ENCODE data around the gene YAF2. TPM values are rescaled to one million over a fixed set of nuclear protein-coding genes. Genes with fewer than 3 reads are reported as not detected.

YAF2 gene
- total and polyA plus RNA-seq, 2 of the 13 experiments (the other 11 are each of a cell fraction or from before 2014, with no cell fraction given) = 8.4 to 11.7 TPM

DNA sequence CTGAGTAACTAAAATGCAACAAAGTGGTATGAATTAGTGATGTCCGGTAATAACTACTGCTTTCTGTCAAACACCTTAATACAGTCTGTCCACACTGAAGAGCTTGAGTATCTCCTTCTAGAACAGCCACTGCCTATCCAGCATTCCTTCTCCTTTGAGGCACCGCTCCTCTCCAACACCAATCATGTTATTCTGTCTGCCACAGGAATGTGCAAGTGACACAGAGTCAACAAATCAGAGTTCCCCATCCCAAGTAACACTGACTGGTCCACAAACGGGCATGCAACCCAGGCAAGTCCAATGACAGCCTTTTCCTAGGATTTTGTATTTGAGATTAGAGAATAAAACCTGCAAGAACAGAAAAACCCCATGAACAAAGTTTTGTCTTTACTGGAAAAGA is 97.1 kb downstream of the YAF2 start (continued):
- TF ChIP-seq, protein P1, sequence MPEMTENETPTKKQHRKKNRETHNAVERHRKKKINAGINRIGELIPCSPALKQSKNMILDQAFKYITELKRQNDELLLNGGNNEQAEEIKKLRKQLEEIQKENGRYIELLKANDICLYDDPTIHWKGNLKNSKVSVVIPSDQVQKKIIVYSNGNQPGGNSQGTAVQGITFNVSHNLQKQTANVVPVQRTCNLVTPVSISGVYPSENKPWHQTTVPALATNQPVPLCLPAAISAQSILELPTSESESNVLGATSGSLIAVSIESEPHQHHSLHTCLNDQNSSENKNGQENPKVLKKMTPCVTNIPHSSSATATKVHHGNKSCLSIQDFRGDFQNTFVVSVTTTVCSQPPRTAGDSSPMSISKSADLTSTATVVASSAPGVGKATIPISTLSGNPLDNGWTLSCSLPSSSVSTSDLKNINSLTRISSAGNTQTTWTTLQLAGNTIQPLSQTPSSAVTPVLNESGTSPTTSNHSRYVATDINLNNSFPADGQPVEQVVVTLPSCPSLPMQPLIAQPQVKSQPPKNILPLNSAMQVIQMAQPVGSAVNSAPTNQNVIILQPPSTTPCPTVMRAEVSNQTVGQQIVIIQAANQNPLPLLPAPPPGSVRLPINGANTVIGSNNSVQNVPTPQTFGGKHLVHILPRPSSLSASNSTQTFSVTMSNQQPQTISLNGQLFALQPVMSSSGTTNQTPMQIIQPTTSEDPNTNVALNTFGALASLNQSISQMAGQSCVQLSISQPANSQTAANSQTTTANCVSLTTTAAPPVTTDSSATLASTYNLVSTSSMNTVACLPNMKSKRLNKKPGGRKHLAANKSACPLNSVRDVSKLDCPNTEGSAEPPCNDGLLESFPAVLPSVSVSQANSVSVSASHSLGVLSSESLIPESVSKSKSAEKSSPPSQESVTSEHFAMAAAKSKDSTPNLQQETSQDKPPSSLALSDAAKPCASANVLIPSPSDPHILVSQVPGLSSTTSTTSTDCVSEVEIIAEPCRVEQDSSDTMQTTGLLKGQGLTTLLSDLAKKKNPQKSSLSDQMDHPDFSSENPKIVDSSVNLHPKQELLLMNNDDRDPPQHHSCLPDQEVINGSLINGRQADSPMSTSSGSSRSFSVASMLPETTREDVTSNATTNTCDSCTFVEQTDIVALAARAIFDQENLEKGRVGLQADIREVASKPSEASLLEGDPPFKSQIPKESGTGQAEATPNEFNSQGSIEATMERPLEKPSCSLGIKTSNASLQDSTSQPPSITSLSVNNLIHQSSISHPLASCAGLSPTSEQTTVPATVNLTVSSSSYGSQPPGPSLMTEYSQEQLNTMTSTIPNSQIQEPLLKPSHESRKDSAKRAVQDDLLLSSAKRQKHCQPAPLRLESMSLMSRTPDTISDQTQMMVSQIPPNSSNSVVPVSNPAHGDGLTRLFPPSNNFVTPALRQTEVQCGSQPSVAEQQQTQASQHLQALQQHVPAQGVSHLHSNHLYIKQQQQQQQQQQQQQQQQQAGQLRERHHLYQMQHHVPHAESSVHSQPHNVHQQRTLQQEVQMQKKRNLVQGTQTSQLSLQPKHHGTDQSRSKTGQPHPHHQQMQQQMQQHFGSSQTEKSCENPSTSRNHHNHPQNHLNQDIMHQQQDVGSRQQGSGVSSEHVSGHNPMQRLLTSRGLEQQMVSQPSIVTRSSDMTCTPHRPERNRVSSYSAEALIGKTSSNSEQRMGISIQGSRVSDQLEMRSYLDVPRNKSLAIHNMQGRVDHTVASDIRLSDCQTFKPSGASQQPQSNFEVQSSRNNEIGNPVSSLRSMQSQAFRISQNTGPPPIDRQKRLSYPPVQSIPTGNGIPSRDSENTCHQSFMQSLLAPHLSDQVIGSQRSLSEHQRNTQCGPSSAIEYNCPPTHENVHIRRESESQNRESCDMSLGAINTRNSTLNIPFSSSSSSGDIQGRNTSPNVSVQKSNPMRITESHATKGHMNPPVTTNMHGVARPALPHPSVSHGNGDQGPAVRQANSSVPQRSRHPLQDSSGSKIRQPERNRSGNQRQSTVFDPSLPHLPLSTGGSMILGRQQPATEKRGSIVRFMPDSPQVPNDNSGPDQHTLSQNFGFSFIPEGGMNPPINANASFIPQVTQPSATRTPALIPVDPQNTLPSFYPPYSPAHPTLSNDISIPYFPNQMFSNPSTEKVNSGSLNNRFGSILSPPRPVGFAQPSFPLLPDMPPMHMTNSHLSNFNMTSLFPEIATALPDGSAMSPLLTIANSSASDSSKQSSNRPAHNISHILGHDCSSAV (CRISPR knock-in tag; IDR thresholded peaks at IDR 0.05; ENCODE audit: borderline replicate concordance) = no peak
- no peak for TF ChIP-seq ATAD3A (CRISPR knock-in tag; IDR thresholded peaks at IDR 0.05)
- TF ChIP-seq, protein P2, sequence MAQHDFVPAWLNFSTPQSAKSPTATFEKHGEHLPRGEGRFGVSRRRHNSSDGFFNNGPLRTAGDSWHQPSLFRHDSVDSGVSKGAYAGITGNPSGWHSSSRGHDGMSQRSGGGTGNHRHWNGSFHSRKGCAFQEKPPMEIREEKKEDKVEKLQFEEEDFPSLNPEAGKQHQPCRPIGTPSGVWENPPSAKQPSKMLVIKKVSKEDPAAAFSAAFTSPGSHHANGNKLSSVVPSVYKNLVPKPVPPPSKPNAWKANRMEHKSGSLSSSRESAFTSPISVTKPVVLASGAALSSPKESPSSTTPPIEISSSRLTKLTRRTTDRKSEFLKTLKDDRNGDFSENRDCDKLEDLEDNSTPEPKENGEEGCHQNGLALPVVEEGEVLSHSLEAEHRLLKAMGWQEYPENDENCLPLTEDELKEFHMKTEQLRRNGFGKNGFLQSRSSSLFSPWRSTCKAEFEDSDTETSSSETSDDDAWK (CRISPR knock-in tag; IDR thresholded peaks at IDR 0.05) = no peak
- no peak for TF ChIP-seq ZNF335 (CRISPR knock-in tag; IDR thresholded peaks at IDR 0.05)
- TF ChIP-seq NFYB (CRISPR knock-in tag; IDR thresholded peaks at IDR 0.05) = peak; percentile 68
- TF ChIP-seq DNMT3B (CRISPR knock-in tag; conservative IDR thresholded peaks at IDR 0.05) = no peak
- TF ChIP-seq ZNF605 (CRISPR knock-in tag; IDR thresholded peaks at IDR 0.05) = no peak
- TF ChIP-seq ZMYM2 (CRISPR knock-in tag; IDR thresholded peaks at IDR 0.05) = no peak
- TF ChIP-seq RFXAP (CRISPR knock-in tag; IDR thresholded peaks at IDR 0.05; ENCODE audit: borderline replicate concordance) = no peak
- no peak for TF ChIP-seq RXRA (CRISPR knock-in tag; IDR thresholded peaks at IDR 0.05)
- peak; percentile 87 for TF ChIP-seq KDM1A (CRISPR knock-in tag; IDR thresholded peaks at IDR 0.05)
- TF ChIP-seq FOSL2 (CRISPR knock-in tag; IDR thresholded peaks at IDR 0.05) = peak; percentile 37; the same call in 1 of the 2 replicates
- TF ChIP-seq, protein P3, sequence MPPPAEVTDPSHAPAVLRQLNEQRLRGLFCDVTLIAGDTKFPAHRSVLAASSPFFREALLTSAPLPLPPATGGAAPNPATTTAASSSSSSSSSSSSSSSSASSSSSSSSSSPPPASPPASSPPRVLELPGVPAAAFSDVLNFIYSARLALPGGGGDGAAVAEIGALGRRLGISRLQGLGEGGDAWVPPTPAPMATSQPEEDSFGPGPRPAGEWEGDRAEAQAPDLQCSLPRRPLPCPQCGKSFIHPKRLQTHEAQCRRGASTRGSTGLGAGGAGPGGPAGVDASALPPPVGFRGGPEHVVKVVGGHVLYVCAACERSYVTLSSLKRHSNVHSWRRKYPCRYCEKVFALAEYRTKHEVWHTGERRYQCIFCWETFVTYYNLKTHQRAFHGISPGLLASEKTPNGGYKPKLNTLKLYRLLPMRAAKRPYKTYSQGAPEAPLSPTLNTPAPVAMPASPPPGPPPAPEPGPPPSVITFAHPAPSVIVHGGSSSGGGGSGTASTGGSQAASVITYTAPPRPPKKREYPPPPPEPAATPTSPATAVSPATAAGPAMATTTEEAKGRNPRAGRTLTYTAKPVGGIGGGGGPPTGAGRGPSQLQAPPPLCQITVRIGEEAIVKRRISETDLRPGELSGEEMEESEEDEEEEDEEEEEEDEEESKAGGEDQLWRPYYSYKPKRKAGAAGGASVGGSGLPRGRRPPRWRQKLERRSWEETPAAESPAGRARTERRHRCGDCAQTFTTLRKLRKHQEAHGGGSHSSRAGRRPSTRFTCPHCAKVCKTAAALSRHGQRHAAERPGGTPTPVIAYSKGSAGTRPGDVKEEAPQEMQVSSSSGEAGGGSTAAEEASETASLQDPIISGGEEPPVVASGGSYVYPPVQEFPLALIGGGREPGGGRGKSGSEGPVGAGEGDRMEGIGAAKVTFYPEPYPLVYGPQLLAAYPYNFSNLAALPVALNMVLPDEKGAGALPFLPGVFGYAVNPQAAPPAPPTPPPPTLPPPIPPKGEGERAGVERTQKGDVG (CRISPR knock-in tag; IDR thresholded peaks at IDR 0.05; ENCODE audit: borderline replicate concordance) = no peak
- no peak for TF ChIP-seq ZNF747 (CRISPR knock-in tag; IDR thresholded peaks at IDR 0.05; ENCODE audit: borderline replicate concordance)
- no peak for TF ChIP-seq ZNF441 (CRISPR knock-in tag; IDR thresholded peaks at IDR 0.05; ENCODE audit: borderline replicate concordance)
- TF ChIP-seq FOXP1 (IDR thresholded peaks at IDR 0.05) = no peak
- 0 out of 2 replicates have a peak, but pooled peaks have one; percentile 34 for TF ChIP-seq FOXP1 (CRISPR knock-in tag; IDR thresholded peaks at IDR 0.05)
- TF ChIP-seq, protein P4, sequence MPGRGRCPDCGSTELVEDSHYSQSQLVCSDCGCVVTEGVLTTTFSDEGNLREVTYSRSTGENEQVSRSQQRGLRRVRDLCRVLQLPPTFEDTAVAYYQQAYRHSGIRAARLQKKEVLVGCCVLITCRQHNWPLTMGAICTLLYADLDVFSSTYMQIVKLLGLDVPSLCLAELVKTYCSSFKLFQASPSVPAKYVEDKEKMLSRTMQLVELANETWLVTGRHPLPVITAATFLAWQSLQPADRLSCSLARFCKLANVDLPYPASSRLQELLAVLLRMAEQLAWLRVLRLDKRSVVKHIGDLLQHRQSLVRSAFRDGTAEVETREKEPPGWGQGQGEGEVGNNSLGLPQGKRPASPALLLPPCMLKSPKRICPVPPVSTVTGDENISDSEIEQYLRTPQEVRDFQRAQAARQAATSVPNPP (CRISPR knock-in tag; IDR thresholded peaks at IDR 0.05) = no peak

All from HepG2 (cell line).